ENCODE data around the gene KLHL10. TPM values are rescaled to one million over a fixed set of nuclear protein-coding genes. Genes with fewer than 3 reads are reported as not detected.
A peak's percentile ranks its signal among the peaks of the same experiment; 100 is the strongest.

KLHL10 gene
- total RNA-seq, 2 experiments from 2014 or later: not detected

DNA sequence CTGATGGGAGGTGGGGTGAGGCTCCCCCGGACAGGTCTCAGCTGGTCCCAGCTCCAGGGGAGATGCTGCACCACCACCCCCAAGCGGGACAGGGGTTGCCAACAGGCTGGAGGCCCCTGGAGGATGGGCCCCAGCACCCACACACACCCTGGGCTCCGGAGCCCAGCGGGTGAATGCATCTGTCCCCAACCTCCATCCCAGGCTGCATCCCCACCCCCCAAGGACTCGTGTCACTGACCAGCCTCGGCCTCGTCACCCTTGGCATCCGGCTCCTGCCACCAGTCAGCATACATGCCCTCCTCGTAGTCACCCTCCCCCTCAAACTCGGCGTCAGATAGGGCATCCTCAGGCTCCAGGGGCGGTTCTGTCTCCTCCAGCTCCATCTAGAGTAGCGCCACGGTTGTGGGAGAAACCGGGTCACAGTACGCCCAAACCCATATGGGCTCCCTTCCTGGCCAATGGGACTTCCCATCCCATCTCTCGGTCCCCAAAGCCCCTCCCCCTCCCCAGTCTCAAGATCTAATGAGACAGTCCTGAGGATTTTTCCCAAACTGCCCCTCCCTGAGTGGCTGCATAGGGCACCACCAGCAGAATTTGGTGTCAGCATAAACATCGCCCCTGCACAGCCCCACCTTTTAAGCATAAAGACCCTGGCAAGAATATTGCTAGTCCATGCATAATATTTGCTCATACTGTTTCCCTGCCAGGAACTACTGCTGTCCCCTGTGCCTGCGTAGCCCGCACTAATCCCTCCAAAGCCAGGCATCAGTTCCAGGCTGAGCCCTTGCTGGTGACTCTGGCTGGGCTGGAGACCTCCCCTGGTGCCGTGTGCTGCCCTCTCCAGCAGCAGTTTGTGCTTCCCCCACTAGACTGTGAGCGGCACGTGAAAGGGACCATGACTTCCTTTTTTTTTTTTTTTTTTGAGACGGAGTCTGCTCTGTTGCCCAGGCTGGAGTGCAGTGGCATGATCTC lies 34.3 kb upstream of the KLHL10 start:
- CTCF ChIA-PET: no interaction called here
- TF ChIP-seq, protein P1, sequence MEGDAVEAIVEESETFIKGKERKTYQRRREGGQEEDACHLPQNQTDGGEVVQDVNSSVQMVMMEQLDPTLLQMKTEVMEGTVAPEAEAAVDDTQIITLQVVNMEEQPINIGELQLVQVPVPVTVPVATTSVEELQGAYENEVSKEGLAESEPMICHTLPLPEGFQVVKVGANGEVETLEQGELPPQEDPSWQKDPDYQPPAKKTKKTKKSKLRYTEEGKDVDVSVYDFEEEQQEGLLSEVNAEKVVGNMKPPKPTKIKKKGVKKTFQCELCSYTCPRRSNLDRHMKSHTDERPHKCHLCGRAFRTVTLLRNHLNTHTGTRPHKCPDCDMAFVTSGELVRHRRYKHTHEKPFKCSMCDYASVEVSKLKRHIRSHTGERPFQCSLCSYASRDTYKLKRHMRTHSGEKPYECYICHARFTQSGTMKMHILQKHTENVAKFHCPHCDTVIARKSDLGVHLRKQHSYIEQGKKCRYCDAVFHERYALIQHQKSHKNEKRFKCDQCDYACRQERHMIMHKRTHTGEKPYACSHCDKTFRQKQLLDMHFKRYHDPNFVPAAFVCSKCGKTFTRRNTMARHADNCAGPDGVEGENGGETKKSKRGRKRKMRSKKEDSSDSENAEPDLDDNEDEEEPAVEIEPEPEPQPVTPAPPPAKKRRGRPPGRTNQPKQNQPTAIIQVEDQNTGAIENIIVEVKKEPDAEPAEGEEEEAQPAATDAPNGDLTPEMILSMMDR (IDR thresholded peaks at IDR 0.05): no peak
- H3K36me3 ChIP-seq (ENCODE audit: insufficient read depth, low read length): no peaks in the 10 kb centered on the region
- H3K4me3 ChIP-seq (ENCODE audit: low read length): no peak overlapping the region
- POLR2A ChIA-PET: no interaction called here
- no peak overlapping the region for H3K27ac Mint-ChIP-seq
- ATAC-seq (ENCODE audit: poor library complexity): no peak
- H3K4me1 ChIP-seq (ENCODE audit: insufficient read depth, low read length): peaks cover 12% of the 10 kb centered on the region
- H3K4me1 Mint-ChIP-seq (ENCODE audit: low read depth): peaks cover 5% of the 10 kb centered on the region
- peaks cover 5% of the 10 kb centered on the region for H3K27me3 Mint-ChIP-seq
- no peaks in the 10 kb centered on the region for H3K36me3 Mint-ChIP-seq (ENCODE audit: low read depth)
- no peaks in the 10 kb centered on the region for H3K9me3 Mint-ChIP-seq
- H3K9me3 ChIP-seq (ENCODE audit: control insufficient read depth in 1 of 2, insufficient read depth in 1 of 2, low read length in 2 of 2): no peaks in the 10 kb centered on the region
- H3K4me3 Mint-ChIP-seq: no peak overlapping the region
- DNase-seq: no peak
- H3K27ac ChIP-seq (ENCODE audit: low read depth in 1 of 2, low read length in 2 of 2): no peak overlapping the region
- intact Hi-C loops (cut with DNase I, micrococcal nuclease): no loop called here
- H3K27me3 ChIP-seq (ENCODE audit: control insufficient read depth in 1 of 2, insufficient read depth in 2 of 2, low read length in 2 of 2): no peaks in the 10 kb centered on the region

DNA sequence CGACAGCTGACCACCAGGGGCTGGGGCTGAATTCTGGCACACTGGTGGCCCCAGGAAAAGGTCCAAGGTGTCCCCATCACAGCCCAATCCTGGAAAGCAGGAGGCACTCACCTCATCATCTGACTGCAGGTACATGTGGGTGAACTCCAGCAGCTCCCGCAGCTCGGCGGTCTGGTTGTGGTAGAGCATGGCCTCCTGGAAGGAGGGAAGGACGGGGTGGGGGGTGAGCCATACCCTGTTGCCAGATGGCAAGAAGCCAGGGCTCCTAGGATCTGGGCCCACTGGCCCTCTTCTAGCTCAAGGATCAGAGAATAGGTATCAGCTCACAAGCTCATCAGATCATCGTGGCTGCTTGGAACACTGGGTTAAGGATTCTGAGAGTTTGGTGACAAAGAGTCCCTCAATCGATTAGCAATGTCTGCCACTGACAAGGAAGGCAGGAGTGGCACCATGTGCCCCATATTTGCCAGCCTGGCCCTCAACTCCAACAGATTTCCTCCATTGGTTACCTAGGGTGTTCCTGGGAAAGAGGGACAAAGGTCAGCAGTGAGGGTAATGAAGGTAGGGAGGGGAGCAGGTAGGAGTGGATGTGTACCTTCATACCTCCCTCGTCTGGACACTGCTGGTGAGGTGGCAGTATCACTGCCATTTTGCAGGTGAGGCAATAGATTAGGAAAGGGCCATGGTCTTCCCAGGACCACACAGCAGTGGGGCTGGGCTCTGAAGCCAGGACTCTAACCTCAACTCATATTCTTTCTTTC lies 30.8 kb upstream of the KLHL10 start:
- Mint-ChIP-seq H3K4me1 (ENCODE audit: low read depth) (peaks cover 14% of the 10 kb centered on the region), H3K27me3 (no peaks in the 10 kb centered on the region), H3K4me3 (no peak overlapping the region), H3K9me3 (no peaks in the 10 kb centered on the region), H3K27ac (no peak overlapping the region), H3K36me3 (ENCODE audit: low read depth) (peaks cover 7% of the 10 kb centered on the region)
- Histone ChIP-seq H3K36me3 (ENCODE audit: insufficient read depth, low read length) (no peaks in the 10 kb centered on the region), H3K27me3 (ENCODE audit: control insufficient read depth in 1 of 2, insufficient read depth in 2 of 2, low read length in 2 of 2) (no peaks in the 10 kb centered on the region), H3K4me1 (ENCODE audit: insufficient read depth, low read length) (peaks cover 22% of the 10 kb centered on the region), H3K27ac (ENCODE audit: low read depth in 1 of 2, low read length in 2 of 2) (no peak overlapping the region), H3K4me3 (ENCODE audit: low read length) (no peak overlapping the region), H3K9me3 (ENCODE audit: control insufficient read depth in 1 of 2, insufficient read depth in 1 of 2, low read length in 2 of 2) (no peaks in the 10 kb centered on the region)
- TF ChIP-seq, protein P1 (IDR thresholded peaks at IDR 0.05): no peak
- intact Hi-C loops (cut with DNase I, micrococcal nuclease): no loop called here
- DNase-seq (no peak), ATAC-seq (ENCODE audit: poor library complexity) (no peak)
- ChIA-PET POLR2A (no interaction called here), CTCF (no interaction called here)

DNA sequence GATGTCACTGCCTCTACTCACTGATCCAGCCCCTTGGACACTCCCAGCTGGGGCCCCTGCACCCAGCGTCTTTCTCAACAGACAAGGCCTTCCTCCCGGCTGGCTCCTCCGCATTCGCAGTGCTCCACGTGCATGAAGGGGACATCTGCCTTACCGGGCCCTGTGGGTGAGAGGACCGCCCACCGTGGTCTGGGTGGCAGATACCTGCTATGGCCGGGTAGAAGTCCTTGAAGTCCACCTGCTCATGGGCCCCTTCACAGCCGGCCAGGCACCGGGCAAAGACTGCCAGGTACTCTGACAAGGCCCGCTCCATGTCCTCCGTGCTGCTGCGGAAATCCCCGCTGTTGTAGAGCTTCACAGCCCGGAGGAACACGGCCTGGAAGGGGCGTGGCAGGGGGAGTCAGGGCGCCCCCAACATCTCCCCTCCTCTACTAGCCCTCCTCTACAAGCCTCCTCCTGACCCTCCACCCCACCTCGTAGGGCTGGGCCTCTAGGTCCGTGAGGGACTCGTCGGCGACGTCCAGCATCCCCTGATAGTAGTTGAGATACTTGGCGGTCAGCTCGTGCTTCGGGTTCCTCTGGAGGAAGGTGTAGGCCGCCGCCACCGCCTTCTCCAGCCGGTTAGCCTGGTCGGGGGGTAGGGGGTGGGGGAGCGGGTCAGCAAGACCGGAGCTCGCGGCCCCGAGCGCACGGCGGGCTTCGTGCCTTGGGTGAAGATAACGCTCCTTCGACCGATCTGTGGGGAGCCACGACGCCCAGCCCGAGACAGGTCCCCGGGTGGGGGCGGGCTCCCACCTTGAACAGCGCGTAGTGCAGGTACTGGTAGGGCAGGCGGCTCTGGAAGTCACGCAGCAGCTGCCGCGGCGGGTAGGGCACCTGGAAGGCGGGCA lies 26.7 kb upstream of the KLHL10 start:
- peaks cover 10% of the 10 kb centered on the region for H3K36me3 Mint-ChIP-seq (ENCODE audit: low read depth)
- H3K27me3 Mint-ChIP-seq: no peaks in the 10 kb centered on the region
- ATAC-seq (ENCODE audit: poor library complexity): peak; percentile 53
- peaks cover 22% of the 10 kb centered on the region for H3K4me1 Mint-ChIP-seq (ENCODE audit: low read depth)
- H3K4me3 Mint-ChIP-seq: peak overlapping the region; percentile 68
- H3K9me3 ChIP-seq (ENCODE audit: control insufficient read depth in 1 of 2, insufficient read depth in 1 of 2, low read length in 2 of 2): no peaks in the 10 kb centered on the region
- no peaks in the 10 kb centered on the region for H3K36me3 ChIP-seq (ENCODE audit: insufficient read depth, low read length)
- intact Hi-C loops (cut with DNase I, micrococcal nuclease): loop anchor here (2.0 kb wide), 2 partner anchors 72 to 992 kb away; no protein-coding TSS in a partner anchor
- H3K27ac ChIP-seq (ENCODE audit: low read depth in 1 of 2, low read length in 2 of 2): no peak overlapping the region
- H3K9me3 Mint-ChIP-seq: no peaks in the 10 kb centered on the region
- POLR2A ChIA-PET: interaction anchor here (0.6 to 2.8 kb wide), 16 partner anchors 9 to 156 kb away, joined by 3 to 24 read pairs (median 4); partner anchors contain the start of genes ACLY, CNP, EIF1 and JUP
- H3K4me1 ChIP-seq (ENCODE audit: insufficient read depth, low read length): peaks cover 34% of the 10 kb centered on the region
- no peak overlapping the region for H3K27ac Mint-ChIP-seq
- TF ChIP-seq, protein P1 (IDR thresholded peaks at IDR 0.05): no peak
- H3K4me3 ChIP-seq (ENCODE audit: low read length): peak overlapping the region; percentile 60
- DNase-seq: peak in 1 of 14 experiments; percentile 42
- H3K27me3 ChIP-seq (ENCODE audit: control insufficient read depth in 1 of 2, insufficient read depth in 2 of 2, low read length in 2 of 2): no peaks in the 10 kb centered on the region
- CTCF ChIA-PET: interaction anchor here (0.9 to 1.5 kb wide), 6 partner anchors 10 to 73 kb away, joined by 3 to 15 read pairs (median 6); partner anchors contain the start of gene KLHL11

Data from CD4-positive, alpha-beta T cell (primary cell).